ENCODE results near the gene LETMD1. TPM values are rescaled to one million over a fixed set of nuclear protein-coding genes. Genes with fewer than 3 reads are reported as not detected.

Gene LETMD1
- polyA plus RNA-seq, 1 of the 3 experiments (the other 2 are of a cell fraction), result 67.8 TPM

- WGBS (ENCODE audit: low lambda C conversion rate), result 86% methylated on average over 4 of the region's 4 CpGs
- Histone ChIP-seq H3K9me2 (no peaks in the 10 kb centered on the region), H3K4me1 (ENCODE audit: control insufficient read depth in 1 of 2, insufficient read depth in 2 of 2, low read depth in 1 of 2, low read length in 1 of 2) (0 out of 4 replicates have a peak, but pooled peaks cover 0 to under 1% of the 10 kb centered on the region in 2 experiments), H3K27me3 (ENCODE audit: insufficient read depth) (no peaks in the 10 kb centered on the region), H2AFZ (ENCODE audit: low read depth) (no peak overlapping the region), H3K4me2 (no peak overlapping the region), H3F3A (replicated peaks; ENCODE audit: insufficient read depth) (peaks cover 8% of the 10 kb centered on the region), H4K20me1 (ENCODE audit: insufficient read depth) (no peaks in the 10 kb centered on the region), H3K36me3 (replicated peaks in 1 of 2; ENCODE audit: control insufficient read depth in 1 of 2, insufficient read depth in 2 of 2, low read length in 1 of 2) (no peaks in the 10 kb centered on the region), H3K4me3 (ENCODE audit: low read depth in 2 of 2, low read length in 1 of 2) (no peak overlapping the region), H3K9ac (no peak overlapping the region), H3K27ac (ENCODE audit: low read depth in 2 of 2, low read length in 1 of 2) (no peak overlapping the region), H3K79me2 (ENCODE audit: insufficient read depth) (no peaks in the 10 kb centered on the region), H3K9me3 (no peaks in the 10 kb centered on the region)
- ChIA-PET POLR2A (no interaction called here), CTCF (interaction anchor here (0.8 kb wide), 1 partner anchor 15 kb away, joined by 4 read pairs; the partner anchor contains the start of gene LETMD1)
- DNase-seq, result no peak
- TF ChIP-seq GATA2 (CRISPR knock-in tag; IDR thresholded peaks at IDR 0.05), result no peak
- TF ChIP-seq RCOR1 (IDR thresholded peaks at IDR 0.05; ENCODE audit: low read length), result no peak
- TF ChIP-seq CTCF (IDR thresholded peaks at IDR 0.05), result no peak
- no peak for TF ChIP-seq JUND (IDR thresholded peaks at IDR 0.05)
- no peak for TF ChIP-seq FOSL2 (IDR thresholded peaks at IDR 0.05; ENCODE audit: borderline replicate concordance, low read depth)
- TF ChIP-seq, protein P1, sequence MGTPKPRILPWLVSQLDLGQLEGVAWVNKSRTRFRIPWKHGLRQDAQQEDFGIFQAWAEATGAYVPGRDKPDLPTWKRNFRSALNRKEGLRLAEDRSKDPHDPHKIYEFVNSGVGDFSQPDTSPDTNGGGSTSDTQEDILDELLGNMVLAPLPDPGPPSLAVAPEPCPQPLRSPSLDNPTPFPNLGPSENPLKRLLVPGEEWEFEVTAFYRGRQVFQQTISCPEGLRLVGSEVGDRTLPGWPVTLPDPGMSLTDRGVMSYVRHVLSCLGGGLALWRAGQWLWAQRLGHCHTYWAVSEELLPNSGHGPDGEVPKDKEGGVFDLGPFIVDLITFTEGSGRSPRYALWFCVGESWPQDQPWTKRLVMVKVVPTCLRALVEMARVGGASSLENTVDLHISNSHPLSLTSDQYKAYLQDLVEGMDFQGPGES (IDR thresholded peaks at IDR 0.05; ENCODE audit: low read depth, low read length), result no peak
- TF ChIP-seq USF1 (IDR thresholded peaks at IDR 0.05; ENCODE audit: borderline replicate concordance, low read depth), result no peak
- no peak for TF ChIP-seq NRF1 (IDR thresholded peaks at IDR 0.05; ENCODE audit: low read depth, low read length)
- TF ChIP-seq TEAD4 (IDR thresholded peaks at IDR 0.05; ENCODE audit: borderline replicate concordance, insufficient read depth), result no peak
- no peak for TF ChIP-seq CHD2 (IDR thresholded peaks at IDR 0.05; ENCODE audit: low read length, partially characterized antibody)
- TF ChIP-seq MAX (IDR thresholded peaks at IDR 0.05; ENCODE audit: low read depth), result no peak
- TF ChIP-seq MEF2A (IDR thresholded peaks at IDR 0.05; ENCODE audit: borderline replicate concordance, low read depth), result no peak
- TF ChIP-seq, protein P2, sequence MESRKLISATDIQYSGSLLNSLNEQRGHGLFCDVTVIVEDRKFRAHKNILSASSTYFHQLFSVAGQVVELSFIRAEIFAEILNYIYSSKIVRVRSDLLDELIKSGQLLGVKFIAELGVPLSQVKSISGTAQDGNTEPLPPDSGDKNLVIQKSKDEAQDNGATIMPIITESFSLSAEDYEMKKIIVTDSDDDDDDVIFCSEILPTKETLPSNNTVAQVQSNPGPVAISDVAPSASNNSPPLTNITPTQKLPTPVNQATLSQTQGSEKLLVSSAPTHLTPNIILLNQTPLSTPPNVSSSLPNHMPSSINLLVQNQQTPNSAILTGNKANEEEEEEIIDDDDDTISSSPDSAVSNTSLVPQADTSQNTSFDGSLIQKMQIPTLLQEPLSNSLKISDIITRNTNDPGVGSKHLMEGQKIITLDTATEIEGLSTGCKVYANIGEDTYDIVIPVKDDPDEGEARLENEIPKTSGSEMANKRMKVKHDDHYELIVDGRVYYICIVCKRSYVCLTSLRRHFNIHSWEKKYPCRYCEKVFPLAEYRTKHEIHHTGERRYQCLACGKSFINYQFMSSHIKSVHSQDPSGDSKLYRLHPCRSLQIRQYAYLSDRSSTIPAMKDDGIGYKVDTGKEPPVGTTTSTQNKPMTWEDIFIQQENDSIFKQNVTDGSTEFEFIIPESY (IDR thresholded peaks at IDR 0.05; ENCODE audit: borderline replicate concordance, low read depth), result no peak
- TF ChIP-seq TAF1 (IDR thresholded peaks at IDR 0.05; ENCODE audit: borderline replicate concordance, low read depth, low read length), result no peak
- TF ChIP-seq RAD21 (IDR thresholded peaks at IDR 0.05; ENCODE audit: low read length), result no peak
These were observed 14.6 kb upstream of the LETMD1 start for GRCh38 chr12:51033457-51034089.
